Measurements from ENCODE around the gene FABP3.

Gene FABP3

GRCh38 chr1:31371121-31371959, 1.5 kb downstream of the FABP3 start:
- DNase-seq = no peak

- no peak for DNase-seq
Measured at GRCh38 chr1:31370565-31370964, 2.3 kb downstream of the FABP3 start.

GRCh38 chr1:31370021-31370420, 2.9 kb downstream of the FABP3 start:
- no peak for DNase-seq

GRCh38 chr1:31368611-31369107, 4.2 kb downstream of the FABP3 start:
- no peak for DNase-seq

GRCh38 chr1:31366796-31367195, 6.1 kb downstream of the FABP3 start:
- DNase-seq = no peak

GRCh38 chr1:31364561-31365250, 8.2 kb downstream of the FABP3 start:
- no peak for DNase-seq

DNA sequence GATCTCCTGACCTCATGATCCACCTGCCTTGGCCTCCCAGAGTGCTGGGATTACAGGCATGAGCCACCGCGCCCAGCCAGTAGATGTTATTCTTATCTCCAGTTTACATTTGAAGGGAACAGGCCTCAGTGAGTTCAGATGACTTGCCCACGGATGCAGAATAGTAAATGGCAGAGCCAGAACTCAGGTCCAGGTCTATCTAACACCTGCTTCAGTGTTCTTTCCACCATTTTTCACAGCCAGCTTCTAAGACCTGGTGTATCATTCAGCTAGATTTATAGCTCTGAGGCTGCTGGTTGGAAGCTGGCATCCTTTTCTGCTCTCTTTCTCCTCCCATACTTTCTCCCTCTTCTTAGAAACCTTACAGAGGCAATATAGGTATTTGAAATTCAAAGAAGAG, 10.8 kb downstream of the FABP3 start:
- no peak for DNase-seq

DNA sequence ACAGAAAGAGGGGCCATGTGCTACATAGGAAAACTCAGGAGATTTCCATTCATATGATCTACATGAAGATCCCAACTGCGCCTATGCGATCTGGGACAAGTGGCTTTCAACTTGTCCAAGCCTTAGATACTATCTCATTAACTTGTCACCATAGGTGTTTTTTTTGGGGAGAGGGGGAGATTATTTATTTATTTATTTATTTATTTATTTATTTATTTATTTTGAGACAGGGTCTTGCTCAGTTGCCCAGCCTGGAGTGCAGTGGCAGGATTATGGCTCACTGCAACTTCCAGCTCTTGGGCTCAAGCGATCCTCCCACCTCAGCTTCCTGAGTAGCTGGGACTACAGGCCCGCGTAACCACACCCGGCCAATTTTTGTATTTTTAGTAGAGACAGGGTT, 11.3 kb downstream of the FABP3 start:
- no peak for DNase-seq

DNA sequence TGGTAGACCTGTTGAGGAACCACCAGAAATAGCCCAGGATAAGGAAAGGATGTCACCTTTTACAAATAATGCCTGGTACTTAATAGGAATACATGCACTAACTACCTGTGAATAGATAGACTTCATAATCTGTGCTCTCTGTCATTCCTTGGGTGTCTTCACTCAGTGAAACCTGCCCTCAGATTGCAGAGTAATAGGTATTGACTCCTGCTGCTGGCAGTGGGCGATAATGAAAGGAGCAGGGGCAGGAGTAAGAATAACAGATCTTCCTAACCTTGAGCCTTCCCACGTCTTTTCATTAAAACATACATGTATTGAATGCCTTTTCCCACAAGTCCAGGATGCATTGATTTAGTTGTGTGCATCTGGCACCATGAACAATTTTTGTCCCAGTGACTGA, 16.4 kb downstream of the FABP3 start:
- no peak for DNase-seq

GRCh38 chr1:31354283-31354682, 18.6 kb downstream of the FABP3 start:
- no peak for DNase-seq

- DNase-seq = no peak
Measured at GRCh38 chr1:31348449-31348848, 24.4 kb downstream of the FABP3 start.

GRCh38 chr1:31346785-31347184, 26.1 kb downstream of the FABP3 start:
- no peak for DNase-seq

DNA sequence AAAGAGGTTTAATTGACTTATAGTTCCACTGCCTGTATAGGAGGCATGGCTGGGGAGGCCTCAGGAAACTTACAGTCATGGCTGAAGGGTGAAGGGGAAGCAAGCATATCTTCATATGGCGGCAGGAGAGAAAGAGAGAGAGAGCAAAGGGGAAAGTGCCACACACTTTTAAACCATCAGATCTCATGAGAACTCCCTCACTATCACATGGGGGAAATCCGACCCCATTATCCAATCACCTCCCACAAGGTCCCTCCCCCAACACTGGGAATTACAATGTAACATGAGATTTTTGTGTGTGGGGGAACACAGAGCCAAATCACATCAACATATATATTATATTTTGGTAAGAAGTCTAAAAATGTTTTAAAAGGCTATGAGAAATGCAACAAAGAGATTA, 27.2 kb downstream of the FABP3 start:
- DNase-seq = no peak

GRCh38 chr1:31344503-31344902, 28.4 kb downstream of the FABP3 start:
- no peak for DNase-seq

- DNase-seq = no peak
Measured at GRCh38 chr1:31336687-31337467, 36.0 kb downstream of the FABP3 start.

DNA sequence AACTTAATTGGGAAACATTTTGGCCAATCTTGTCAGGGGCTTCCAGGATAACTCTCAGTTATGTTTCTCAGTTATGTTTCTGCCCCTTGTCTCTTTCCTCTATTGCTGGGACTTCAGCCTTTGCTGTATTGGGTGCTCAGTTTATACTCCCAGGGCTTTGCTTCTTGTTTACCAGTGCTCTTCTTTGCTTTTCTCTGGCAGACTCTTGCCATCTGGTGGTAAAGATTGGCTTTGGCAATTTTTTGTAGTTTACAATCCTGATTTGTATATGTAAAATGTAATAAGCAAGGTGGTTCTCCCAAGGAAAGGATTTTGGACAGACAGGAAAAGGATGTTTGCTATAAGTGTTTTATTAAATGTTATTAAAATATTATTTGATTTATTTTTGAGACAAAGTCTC, 37.9 kb downstream of the FABP3 start:
- DNase-seq = no peak

- DNase-seq = no peak
Measured at GRCh38 chr1:31327381-31327780, 45.5 kb downstream of the FABP3 start.

- DNase-seq = no peak
Measured at GRCh38 chr1:31326461-31326860, 46.4 kb downstream of the FABP3 start.

DNA sequence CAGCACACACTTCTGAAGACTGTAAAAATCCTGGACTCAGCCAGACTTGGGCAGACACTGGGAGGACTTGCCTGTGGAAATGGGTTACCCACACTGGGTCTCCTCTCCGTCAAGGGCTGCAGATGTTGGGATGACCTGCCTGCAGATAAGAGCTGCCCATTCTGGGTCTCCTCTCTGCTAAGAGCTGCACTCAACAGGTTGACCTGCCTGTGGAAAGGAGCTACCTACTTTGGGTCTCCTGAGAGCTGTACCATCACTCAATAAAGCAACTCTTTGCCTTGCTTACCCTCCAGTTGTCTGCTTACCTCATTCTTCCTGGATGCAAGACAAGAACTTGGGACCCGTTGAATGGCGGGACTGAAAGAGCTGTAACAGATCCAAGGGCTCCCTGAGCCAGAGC, 47.9 kb downstream of the FABP3 start:
- no peak for DNase-seq

DNA sequence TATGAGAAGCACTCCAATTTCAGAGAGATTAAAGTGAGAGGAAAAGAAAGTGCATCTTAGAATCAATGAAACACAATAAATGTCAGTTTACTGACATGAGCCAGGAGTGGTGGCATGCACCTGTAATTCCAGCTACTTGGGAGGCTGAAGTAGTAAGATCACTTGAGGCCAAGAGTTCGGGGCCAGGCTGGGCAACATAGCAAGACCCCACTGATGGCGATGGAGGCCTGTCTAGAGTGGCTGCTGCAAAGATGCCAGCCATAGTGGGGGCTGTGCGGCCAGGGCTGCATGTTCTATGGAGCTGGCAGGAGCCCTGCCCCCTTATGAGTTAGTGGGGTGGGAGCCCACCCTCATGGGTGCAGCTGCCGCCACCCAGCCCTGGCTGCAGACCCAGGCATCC, 48.8 kb downstream of the FABP3 start:
- no peak for DNase-seq

- DNase-seq = no peak
Measured at GRCh38 chr1:31318146-31318545, 54.7 kb downstream of the FABP3 start.

GRCh38 chr1:31315902-31316301, 57.0 kb downstream of the FABP3 start:
- no peak for DNase-seq
